Superior temporal gyrus (tissue), 1 donor: Measurements from ENCODE around the gene NRL.

Source experiments
- DNase-seq: peaks from one replicate; pipeline ENCODE4 v3.0.0-alpha.2; 2016; ENCODE audit errors: extremely low spot score

Gene NRL

DNA sequence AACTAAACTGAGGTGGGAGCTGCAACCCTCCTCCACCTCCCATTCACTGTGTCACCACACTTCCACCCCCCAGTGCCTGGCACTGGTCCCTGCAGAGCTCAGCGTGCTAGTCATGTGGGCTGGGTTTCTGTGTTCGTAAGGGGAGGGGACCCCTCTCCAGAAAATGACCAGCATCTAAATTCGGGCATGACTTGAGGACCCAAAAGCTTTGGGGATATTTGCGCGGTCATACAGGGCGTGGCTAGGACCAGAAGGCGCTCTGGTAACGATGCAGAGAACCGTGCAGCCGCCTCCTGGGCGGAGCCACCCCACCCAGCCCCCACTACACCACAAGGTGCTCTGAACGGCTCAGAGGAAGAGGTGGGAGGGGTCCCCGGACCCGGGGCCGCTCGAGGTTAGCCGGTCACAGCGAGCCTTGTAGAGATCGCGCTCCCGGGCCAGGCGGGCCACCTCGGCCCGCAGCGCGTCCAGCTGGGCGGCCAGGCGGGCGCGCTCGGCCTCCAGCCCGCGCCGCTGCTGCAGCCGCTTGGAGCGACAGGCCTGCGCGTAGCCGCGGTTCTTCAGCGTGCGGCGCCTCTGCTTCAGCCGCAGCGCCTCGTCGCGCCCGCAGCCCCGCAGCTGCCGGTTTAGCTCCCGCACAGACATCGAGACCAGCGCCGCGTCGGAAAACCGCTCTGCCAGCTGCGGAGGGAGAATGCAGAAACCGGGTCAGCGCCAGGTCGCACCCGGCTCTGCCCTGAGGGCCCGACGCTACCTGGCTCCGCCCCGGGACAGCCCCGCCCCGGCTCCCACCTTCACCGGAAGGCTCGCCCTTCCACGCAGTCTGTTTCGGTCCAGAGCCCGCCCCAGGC is 33.6 kb downstream of the NRL start:
- peak; percentile 64 for DNase-seq

DNA sequence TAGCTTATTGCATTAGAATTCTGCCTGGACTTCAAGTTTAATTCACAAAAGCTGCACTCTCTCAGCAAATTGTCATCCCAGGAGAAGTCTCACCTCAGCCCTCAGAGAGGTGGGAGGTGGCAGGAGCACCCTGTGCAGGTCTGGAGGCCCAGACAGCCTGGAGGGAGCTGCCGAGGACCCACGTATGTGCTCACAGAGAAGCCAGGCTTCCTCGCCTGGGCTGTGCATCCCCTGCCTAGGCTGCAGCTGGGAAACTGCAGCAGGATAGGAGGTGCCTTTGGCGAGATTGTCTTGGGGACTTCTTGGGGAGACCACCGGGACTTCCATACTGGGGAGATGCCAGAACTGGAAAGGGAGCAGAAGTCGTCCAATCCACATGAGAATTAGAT is 34.6 kb downstream of the NRL start:
- no peak for DNase-seq

DNA sequence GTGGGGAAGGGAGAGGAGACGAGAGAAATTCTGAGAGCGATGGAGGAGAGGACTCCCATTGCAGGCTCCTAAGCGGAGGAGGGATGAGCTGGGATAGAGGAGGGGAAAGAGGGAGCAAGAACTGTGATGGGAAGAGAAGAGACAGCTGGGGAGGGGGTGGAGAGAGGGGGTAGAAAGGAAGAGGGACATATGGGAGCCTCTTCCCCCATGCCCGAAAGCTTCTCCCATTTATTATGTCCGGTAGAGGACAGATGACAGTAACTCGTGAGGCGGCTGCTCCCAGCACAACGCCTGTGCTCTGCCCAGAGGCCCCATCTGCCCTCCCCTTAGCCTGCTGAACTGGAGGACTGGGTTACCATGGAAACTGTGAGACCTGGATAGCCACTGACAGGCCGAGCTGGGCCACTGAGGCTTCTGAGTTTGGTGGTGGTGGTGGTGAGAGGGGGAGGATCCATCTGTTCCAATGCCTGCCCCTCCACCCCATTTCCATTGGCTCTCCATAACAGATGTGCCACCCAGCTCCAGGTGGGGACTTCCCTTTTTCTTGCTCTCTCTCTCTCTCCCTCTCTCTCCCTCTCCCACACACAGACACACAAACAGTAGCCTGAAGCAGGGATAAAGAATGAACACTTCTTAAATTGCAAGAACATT is 35.1 kb downstream of the NRL start:
- peak; percentile 48 for DNase-seq

DNA sequence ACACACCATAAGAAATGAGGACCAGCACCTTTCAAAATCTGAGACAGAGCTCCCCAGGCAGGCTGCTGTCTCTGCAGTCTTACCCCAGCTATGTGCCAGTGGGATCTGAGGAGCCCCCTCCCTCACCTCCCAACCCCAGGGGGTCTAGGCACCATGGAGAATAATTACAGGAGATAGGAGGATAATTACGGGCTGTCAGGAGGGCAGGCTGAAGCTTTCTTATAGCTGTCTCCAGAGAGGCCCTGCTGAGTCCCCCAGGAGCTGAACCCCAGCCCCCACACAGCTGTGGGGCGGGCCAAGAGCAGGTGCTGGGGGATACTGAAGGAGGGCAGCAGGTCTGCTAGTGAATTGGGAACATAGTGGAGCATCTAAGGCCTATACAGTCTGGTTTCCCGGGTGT is 36.6 kb downstream of the NRL start:
- no peak for DNase-seq

DNA sequence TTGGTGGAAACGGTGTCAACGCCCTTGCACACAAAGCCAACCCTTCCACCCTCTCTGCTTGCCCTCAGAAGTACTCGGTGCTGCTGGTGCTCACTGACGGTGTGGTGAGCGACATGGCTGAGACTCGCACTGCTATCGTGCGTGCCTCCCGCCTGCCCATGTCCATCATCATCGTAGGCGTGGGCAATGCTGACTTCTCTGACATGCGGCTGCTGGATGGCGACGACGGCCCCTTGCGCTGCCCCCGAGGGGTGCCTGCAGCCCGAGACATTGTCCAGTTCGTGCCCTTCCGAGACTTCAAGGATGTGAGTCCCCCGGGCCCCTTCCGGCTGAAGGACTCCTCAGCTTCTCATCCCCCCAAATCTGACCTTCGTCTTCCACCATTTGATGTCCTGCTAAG is 37.7 kb downstream of the NRL start:
- no peak for DNase-seq

DNA sequence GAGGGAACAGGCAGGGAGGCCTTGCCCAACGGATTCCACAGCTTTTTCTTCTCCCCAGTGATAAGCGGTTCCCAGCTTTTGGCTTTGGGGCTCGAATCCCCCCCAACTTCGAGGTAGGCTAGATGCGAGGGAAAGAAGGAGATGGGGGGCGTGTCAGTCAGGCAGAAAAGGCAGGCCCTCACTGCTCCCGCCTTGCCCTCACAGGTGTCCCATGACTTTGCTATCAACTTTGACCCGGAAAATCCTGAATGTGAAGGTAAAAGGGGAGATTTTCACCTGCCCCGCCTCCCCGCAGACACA is 38.5 kb downstream of the NRL start:
- no peak for DNase-seq

DNA sequence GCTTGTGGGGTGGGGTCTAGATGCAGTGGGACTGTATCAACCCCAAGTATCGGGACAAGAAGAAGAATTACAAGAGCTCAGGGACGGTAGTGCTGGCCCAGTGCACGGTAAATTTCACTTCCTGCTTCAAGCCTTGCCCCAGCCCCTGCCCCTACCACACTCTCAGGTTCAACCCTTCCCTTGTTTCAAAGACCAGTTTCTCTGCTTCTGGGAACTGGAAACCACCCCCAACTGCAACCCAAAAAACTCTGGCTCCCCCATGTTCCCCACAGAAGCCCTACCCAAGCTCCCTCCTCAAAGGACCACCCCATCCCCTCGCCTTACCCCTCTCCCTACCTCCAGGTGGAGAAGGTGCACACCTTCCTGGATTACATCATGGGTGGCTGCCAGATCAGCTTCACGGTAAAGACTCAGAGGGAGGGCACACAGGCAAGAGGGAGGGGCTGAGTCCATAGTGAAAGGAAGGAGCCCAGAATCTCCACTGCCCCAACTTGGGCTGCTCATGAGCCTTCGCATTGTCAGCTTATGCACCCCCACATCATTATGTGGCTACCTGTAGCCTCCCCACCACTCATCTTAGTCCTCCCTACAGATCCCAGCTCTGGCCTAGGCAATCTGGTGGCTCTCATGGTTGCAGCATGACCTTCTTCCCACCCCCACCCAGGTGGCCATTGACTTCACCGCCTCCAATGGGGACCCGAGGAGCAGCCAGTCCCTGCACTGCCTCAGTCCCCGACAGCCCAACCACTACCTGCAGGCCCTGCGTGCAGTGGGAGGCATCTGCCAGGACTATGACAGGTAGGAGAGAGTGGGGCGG is 39.1 kb downstream of the NRL start:
- no peak for DNase-seq

DNA sequence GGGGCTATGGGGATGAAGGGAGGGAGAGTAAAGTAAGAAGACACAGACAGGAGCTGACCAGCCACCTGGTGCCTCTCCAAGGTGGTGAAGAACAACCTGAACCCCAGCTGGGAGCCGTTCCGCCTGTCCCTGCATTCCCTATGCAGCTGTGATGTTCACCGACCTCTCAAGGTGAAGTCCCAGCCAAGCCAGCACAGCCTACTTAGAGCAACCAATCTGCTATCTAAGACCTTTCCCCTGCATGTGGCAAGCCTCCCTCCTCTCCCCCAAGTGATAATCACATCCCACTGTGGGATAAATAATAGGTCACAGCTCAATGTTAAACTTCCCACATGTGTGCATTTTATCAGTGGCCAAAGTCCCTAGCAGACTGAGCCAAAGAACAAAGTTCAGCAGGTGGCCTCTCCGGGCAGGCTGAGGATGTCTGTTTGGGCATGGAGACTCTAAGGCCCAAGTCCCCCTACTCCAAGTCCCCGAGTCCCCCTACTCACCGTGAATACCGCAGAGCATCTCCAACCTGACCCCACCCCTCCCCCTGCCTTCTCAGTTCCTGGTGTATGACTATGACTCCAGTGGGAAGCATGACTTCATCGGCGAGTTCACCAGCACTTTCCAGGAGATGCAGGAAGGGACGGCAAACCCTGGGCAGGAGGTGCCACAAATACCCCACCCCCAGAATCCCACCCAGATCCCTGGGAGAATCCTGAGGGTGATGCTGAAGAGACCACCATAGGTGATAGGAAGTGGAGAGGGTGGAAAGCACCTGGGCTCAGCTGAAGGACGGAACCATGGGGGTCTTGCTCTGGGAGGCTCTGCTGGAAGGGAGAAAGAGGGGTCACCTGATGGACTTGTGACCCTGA is 39.9 kb downstream of the NRL start:
- no peak for DNase-seq

DNA sequence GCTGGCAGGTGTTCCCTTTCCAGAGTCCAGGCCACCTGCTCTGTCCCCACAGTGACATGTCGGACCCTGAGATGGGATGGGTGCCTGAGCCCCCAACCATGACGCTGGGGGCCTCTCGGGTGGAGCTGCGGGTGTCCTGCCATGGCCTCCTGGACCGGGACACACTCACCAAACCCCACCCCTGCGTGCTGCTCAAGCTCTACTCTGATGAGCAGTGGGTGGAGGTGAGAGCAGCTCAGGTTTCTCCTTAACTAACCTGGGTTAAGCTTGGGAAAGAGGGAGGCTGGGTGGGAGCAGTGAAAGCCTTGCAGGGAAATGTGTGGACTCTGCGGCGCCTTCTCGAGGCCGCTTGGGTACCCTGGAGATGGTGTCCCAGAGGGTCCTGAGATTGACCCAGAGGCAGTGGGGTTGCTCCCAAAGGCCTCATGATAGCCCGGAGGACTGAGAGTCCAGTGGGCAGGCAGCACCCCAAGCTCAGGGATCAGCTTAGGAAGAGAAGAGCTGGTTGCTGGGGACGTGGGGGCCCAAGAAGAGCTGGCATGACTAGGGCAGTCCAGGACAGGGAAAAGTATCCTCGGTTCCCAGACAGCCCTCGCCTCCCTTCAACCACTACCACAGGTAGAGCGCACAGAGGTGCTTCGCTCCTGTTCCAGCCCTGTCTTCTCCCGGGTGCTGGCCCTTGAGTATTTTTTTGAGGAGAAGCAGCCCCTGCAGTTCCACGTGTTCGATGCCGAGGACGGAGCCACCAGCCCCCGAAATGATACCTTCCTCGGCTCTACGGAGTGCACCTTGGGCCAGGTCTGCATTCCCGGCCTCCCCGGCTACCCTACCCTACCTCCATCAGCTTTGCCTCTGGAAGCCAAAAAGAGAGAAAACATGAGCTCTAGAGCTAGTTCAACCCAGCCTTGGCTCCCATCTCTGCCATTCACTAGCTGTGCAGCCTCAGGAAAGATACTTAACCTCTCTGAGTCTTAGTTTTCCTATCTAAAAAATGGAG is 41.6 kb downstream of the NRL start:
- no peak for DNase-seq

DNA sequence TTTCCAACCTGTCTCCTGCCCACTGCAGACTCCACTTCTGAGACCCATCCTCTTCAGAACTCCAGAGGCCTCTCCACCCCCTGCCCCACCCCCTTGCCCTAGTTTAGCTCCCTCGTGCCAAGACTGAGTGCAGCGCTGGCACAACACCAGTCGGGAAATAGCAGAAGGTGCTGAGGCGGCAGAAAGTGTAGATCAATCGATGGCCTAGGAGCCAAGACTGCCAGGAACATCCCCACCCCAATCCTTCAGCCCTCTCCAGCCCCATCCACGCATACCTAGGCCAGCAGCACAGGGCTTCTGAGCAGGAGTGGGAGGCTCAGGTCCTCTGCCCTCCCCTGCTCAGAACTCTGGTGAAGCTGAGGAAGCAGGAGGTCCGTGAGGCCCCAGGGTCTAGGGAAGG is 42.3 kb downstream of the NRL start:
- no peak for DNase-seq

DNA sequence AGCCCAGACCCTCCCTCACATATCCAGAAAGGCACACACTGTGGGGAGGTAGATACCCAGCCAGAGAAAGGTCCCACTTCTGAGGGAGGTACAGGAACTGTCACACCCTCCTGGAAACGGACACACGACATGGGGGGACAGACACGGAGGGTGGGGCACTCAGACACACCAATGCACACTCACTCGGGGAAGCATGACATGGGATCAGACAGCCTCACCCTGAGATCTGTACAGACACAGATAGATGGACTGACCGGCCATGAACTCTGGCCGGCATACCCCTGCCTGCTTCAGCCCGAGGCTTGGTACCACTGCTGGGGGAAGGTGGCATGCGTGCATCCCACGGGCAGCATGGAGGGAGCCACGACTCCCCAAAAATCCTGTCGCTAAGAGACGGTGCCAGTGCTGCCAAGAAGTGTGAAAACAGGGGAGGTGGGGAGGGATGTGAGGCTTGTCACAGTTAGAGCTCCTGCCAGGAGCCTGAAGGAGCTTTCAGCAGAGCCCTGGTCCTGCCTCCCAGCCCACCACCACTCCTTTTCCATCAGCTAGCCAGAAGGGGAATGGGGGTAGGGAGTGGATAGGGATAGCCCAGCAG is 42.8 kb downstream of the NRL start:
- peak; percentile 53 for DNase-seq

DNA sequence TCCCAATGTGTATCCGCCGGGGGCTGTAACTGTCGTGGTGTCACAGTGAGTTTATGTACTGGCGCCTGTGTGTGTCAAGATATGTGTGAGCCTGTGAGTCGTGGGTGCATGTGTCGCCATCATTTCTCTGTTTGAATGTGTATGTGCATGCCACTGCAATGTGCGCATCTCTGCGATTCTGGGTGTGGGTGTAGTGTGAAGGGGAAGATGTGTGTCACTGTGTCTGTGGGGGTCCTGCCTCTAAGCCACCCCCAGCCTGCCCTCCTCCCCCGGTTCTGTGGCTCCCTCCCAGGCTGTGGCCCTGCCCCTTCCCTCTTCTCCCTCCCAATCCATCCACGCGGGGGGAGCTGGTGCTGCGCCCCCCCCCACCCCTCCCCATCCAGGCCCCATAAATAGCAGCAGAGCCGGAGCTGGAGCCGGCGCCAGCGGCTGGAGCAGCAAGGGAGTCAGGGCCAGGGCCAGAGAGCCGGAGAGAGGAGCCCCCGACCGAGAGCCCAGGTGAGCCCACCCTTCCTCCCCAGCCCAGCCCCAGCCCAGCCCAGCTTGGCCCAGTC is 43.5 kb downstream of the NRL start, which contains the start of gene CPNE6:
TSS of gene CPNE6 (plus strand) at position 419 of the 554 bp plus-strand sequence. CDS start 1,375 bp downstream, outside the sequence.
- DNase-seq: peak; percentile 53

DNA sequence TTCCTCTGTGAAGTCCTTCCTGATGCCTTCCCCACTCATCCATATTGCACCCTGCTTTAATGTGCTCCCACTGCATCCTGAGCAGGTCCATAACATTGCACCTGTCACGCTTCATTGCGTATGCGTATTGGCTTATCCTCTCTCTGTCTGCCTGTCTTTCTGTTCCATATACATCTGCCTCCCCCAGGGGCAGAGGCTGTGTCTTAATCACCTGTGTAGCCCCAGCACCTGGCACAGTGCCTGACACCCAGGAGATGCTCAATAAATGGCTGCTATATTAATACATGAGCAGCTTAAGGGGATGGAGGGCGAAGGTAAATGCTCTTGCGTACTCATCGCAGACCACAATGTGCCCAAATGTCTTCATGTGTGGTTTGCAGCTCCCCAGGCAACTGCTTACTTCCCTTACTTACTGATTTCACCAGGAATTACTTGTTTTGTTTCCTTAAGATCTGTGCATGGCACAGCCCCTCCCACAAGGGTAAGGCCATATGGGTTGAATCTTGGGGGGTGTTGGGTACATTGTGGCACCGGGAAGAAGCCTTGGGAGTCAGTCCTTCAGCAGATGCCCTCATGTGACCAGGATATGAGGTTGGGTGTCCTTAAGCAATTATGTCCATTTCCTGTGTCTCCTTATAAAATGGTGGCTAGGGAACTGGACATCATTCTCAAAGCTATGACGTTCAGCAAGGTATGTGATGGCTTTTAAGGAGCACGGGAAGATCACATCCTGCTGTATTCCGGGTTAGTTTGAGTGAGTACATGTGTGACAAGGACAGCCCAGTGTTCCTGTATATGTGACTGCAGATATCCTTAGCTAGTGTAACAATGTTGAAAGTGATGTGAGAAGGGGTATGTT is 44.2 kb downstream of the NRL start:
- DNase-seq: no peak

DNA sequence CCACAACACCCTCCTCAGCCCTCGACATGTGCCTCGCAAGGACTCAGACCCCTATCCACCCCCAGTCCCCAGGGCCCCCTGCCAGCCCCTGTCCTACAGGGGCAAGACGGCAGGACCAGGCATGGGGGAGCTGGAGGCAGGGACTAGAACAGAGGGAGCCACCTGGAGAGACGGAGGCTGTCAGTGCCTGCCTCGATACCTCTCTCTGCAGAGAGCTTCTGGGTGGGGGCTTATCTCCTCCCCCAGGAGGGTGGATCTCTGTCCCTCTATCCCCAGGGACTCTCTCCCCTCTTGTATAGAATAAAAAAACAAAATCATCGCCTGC is 45.4 kb downstream of the NRL start:
- no peak for DNase-seq

DNA sequence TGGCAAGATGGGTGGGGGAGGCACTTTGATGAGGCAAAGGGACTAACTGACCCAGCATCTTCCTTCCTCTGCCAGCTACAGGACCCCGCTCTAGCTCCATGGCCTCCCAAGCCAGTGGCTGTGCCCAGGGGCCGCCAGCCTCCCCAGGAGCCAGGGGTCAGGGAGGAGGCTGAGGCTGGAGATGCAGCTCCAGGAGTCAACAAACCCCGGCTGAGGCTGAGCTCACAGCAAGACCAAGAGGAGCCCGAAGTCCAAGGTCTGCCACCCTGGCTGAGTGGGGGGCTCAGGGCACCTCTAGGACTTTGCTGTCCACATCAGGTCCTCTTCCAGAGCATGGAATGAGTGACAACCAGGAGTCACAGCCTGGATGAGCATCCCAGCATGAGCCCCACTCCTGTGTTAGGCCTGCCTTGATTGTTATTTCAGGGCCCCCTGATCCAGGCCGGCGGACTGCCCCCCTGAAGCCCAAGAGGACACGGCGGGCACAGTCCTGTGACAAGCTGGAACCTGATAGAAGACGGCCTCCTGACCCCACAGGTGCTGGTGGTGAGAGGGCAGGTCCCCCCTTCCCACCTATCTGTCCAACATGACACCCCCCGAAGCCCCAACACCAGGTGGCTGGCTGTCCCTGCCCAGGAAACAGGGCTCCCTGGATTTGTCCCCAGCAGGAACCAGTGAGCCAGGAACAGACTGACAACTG is 45.9 kb downstream of the NRL start:
- no peak for DNase-seq

DNA sequence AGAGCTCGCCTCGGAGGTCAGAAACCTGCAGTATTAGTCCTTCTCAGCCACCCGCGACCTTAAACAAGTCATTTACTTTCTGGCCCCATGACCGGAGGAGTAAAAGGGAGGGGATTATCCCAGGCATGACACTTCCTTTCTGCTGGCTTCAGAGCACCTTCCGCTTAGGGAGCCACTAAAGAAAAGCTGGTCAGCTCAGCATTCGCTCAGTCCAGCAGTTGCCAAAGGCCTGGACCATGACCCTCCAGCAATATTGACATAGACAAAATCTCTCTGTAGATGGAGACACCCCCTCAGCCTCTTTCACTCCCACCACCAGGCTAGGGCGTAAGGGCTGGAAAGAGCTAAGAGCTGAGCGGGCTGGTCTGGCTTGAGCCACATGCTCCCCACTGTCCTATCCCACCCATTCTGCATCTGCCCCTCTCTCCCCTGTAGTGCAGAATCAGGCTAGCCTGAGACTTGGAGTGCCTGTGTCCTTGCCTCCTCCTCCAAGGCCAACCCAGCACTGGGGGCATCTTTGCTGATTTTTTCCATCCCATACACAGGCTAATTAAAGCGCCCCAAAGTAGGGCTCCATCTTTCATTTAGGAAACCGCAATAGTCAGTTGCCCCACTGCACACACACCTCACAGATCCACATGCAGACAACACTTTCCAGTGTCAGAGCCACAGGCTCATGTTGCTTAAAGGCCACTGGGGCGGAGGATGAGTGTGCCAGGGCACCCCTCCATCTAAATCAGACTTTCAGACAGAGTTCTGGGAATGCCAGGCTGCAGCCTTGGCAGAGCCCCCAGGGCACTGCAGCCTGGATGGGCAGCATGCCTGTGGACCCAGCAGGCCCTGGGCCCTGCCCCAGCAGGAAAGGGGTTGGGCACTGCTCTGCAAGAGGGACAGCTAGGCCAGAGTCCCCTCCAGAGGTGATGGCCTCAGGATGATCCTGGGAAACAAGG is 47.3 kb downstream of the NRL start:
- DNase-seq: no peak

DNA sequence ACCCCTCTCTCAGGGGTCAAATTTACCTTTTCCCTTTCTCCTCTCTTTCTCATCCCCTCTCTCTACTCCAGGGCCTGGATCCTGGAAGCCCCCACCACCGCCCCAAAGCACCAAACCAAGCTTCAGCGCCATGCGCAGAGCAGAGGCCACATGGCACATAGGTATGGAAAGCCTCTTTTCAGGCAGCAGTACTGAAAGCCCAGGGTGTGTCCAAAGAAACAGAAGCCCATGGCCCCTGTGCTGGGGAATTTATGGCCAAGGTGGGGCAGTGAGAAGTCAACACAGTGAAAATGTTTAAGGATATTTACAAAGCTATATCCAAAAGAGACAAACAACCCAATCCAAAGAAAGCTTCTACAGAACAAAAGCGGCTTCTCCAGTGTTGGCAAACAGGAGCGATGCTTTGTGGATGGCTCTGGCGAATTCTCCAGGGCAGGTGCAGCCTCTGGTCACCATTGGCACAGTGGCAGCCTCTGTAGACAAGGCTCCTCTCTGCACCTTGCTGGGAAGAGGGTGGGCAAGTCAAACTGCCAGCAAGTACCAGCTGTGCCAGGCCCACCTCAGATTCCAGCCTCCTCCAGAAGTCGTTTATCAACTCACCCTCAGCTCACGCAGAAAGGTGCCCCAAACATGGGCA is 48.1 kb downstream of the NRL start:
- no peak for DNase-seq
